ENCODE data around the gene FAP.

Gene FAP

GRCh38 chr2:162126111-162126519 is 117.1 kb downstream of the FAP start:
- no peak for DNase-seq (ENCODE audit: low read depth in 2 of 2)

- no peak for DNase-seq (ENCODE audit: low read depth in 2 of 2)
Observed at GRCh38 chr2:162125138-162125537, 118.1 kb downstream of the FAP start.

DNA sequence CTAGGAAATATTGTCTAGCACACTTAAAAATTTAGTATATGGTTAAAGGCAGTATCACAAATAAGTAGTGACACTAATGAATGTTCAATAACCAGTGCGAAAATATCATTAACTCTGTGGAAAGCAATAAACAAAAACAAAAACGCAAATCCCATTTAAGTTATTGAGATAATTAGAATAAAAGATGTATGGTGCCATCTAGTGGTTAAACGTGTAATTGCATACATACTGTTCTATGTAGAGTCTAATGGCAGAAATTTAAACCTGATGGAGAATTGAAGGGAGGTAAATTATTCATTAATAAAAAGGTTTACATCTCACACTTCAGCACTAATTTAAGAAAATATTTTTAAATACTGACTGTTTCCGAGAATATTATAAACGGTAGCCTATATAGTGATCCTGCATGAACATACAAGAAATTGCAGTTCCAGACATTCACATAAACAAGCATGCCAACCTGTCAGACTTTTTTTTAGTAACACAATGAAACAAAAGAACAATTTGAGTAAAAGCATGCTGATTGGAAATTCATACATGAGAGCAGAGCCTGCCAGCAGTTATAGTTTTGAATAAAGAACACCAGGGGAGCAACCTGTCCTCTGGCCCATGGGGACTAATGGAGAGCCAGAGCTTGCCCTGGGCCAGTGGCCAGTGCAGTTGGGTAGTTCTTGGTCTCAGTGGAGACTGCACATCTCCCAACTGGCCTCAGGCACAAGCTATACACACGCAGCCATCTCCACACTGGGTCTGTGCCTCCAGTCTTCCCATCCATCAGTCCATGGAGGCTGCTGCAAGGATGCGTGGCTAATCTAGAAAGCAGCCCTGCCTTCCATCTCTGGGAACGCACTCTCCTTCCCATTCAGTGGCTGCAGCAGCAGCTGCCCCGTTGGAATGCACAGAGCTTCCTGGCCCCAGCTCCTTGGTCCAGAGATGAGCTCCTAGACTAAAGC is 119.2 kb downstream of the FAP start:
- DNase-seq (ENCODE audit: low read depth in 2 of 2): no peak

Data from activated CD8-positive, alpha-beta memory T cell treated with anti-CD3 and anti-CD28 coated beads for 4 hours (primary cell).